Spleen (tissue), 11 donors: ENCODE results near the gene CHST15. TPM values are rescaled to one million over a fixed set of nuclear protein-coding genes. Genes with fewer than 3 reads are reported as not detected.

Source experiments
- DNase-seq: peaks from one replicate; pipeline ENCODE4 v3.0.0-alpha.2; 2020
- H3K27ac ChIP-seq, 8 donors: fragments of 200-600 bp; sonication (generic) in 7 of 8; 1 replicate in 4 of 8; 2 replicates in 4 of 8; pipeline versions ENCODE4 v1.5.0 to v1.8.0; 2016 to 2021; ENCODE audit warnings: inconsistent platforms in 4 of 8, mild to moderate bottlenecking in 4 of 8, moderate library complexity in 1 of 8
- H3K27me3 ChIP-seq, 7 donors: fragments of 200-600 bp; sonication (generic) in 6 of 7; replicated peaks in 1 of 7; 1 replicate in 4 of 7; 2 replicates in 3 of 7; pipeline versions ENCODE4 v1.5.0 to v1.8.0; 2016 to 2021; ENCODE audit warnings: inconsistent platforms in 3 of 7, mild to moderate bottlenecking in 1 of 7
- H3K36me3 ChIP-seq, 6 donors: fragments of 200-600 bp; sonication (generic) in 5 of 6; 1 replicate in 4 of 6; 2 replicates in 2 of 6; pipeline versions ENCODE4 v1.5.0 to v1.8.0; 2016 to 2021; ENCODE audit warnings: inconsistent platforms in 2 of 6
- H3K4me1 ChIP-seq, 6 donors: fragments of 200-600 bp; sonication (generic) in 5 of 6; 1 replicate in 3 of 6; 2 replicates in 3 of 6; pipeline versions ENCODE4 v1.5.0 to v1.8.0; 2016 to 2021; ENCODE audit warnings: inconsistent platforms in 3 of 6
- H3K4me3 ChIP-seq, 8 donors: fragments of 200-600 bp; sonication (generic) in 7 of 8; 1 replicate in 4 of 8; 2 replicates in 4 of 8; pipeline versions ENCODE4 v1.5.0 to v1.8.0; 2016 to 2021; ENCODE audit warnings: inconsistent platforms in 4 of 8, mild to moderate bottlenecking in 4 of 8, moderate library complexity in 2 of 8
- H3K9me3 ChIP-seq, 8 donors: fragments of 200-600 bp; sonication (generic) in 7 of 8; 1 replicate in 4 of 8; 2 replicates in 4 of 8; pipeline versions ENCODE4 v1.5.0 to v1.8.0; 2016 to 2021; ENCODE audit warnings: inconsistent platforms in 4 of 8
- POLR2A ChIP-seq, 3 donors: fragments of 450-650 bp; IDR thresholded peaks; one replicate each; pipeline ENCODE4 v1.5.1; 2017; ENCODE audit warnings: antibody characterized with exemption in 3 of 3, mild to moderate bottlenecking in 1 of 3
- POLR2AphosphoS5 ChIP-seq, 3 donors: sonication (generic); formaldehyde crosslinking; IDR thresholded peaks; one replicate each; pipeline ENCODE4 v1.5.1; 2017; ENCODE audit warnings: antibody characterized with exemption in 3 of 3
- WGBS, 5 donors: extraction: QIAGEN DNeasy Blood & Tissue Kit in 3 of 5; methylation state at CpG; one replicate each; pipeline versions ENCODE4 v1.1.5 to v1.1.7; 2013 to 2018; 5-methylcytosine and 5-hydroxymethylcytosine counted together
- intact Hi-C: fragments of 100-400 bp; cut with DNase I; formaldehyde crosslinking; loops from one replicate; pipeline ENCODE4 v1.15.0; 2023; ENCODE audit warnings: low total_unique reads
- polyA plus RNA-seq, 3 donors: library from polyadenylated mRNA; stranded (reverse); fragments of 200-250 nt; gene quantifications; one replicate each; pipeline ENCODE4 v1.2.1, GENCODE V29; 2013
- total RNA-seq, 7 donors: library from RNA; depleted of rRNA in 3 of 7; stranded (reverse); fragments of >200 nt in 3 of 7; fragmentation: NEBNext Ultra II Directional in 4 of 7; extraction: Animal tissue kit (Norgen Biotek cat#: 25700) in 4 of 7; gene quantifications; one replicate each; pipeline versions ENCODE4 v1.1.0 to v1.2.1, GENCODE V29; 2016 to 2021
- TF ChIP-seq, protein P1 (sequence below), 11 experiments: fragments of 200-600 bp in 7 of 11; fragments of 450-650 bp in 4 of 11; sonication (generic) in 4 of 11; IDR thresholded peaks in 8 of 11; conservative IDR thresholded peaks in 3 of 11; 1 replicate in 7 of 11; 2 replicates in 4 of 11; pipeline versions ENCODE4 v1.4.0 to v1.8.0; 2016 to 2021; ENCODE audit warnings: antibody characterized with exemption in 11 of 11, inconsistent platforms in 4 of 11, mild to moderate bottlenecking in 1 of 11
- donor health status: healthy with polysubstance abuse.
- donor health status: DM: no; HTN: no; CAD: no; lungs with moderate emphysema.
- donor health status: DM: no; HTN: no; CAD: no.
- donor health status: Bipolar disorder and iron deficiency.
- donor health status: healthy.
- donor health status: DM: no; HTN: no; CAD: no.
- donor health status: DM: yes; HTN: yes; CAD: no.

CHST15 gene
- total and polyA plus RNA-seq, 10 donors = 6.1 to 133 (median 102) TPM

DNA sequence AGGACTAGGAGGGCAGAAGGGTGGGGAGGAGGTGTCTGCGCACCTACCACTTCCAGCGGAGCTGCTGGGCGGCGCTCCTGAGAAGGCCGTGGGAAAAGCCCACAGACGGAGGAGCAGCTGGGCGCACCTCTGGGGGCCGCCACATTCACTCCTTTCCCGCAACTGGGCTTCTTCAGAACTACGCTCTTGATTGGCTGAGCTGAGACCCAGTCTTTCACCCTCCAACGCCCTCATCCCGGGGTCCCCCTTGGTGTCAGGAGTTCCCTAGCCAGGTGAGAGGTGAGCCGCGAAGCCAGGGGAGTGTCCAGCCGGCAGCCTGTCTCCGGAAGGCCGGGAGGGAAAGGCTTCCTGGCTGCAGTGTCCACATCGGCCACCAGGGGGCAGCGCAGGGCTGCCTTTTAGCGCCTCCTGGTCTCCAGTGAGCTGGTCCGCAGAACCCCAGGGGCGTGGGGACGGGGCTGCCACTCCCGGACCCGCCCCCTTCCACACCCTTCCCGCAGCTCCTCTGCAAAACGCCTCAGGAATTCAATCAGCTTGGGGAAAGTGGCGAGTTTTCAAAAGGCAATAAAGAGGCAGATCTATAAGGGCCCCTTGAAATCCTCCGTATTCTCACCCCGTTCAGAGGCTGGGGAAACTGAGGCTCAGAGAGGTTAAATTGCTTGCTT, 98.8 kb downstream of the CHST15 start:
- Histone ChIP-seq H3K27me3 (peaks cover 0 to 66% (median 44%) of the 10 kb centered on the region in 7 donors), H3K4me1 (peaks cover 15 to 63% (median 39%) of the 10 kb centered on the region in 6 donors), H3K9me3 (no peaks in the 10 kb centered on the region), H3K36me3 (no peaks in the 10 kb centered on the region), H3K4me3 (peak overlapping the region in 6 of 8 donors; percentile 3 to 59 (median 23)), H3K27ac (peak overlapping the region in 4 of 8 donors; percentile 80 to 94 (median 92))
- intact Hi-C loops = loop anchor here (2.0 to 5.0 kb wide), 2 partner anchors 268 to 396 kb away; no protein-coding TSS in a partner anchor
- TF ChIP-seq, protein P1, sequence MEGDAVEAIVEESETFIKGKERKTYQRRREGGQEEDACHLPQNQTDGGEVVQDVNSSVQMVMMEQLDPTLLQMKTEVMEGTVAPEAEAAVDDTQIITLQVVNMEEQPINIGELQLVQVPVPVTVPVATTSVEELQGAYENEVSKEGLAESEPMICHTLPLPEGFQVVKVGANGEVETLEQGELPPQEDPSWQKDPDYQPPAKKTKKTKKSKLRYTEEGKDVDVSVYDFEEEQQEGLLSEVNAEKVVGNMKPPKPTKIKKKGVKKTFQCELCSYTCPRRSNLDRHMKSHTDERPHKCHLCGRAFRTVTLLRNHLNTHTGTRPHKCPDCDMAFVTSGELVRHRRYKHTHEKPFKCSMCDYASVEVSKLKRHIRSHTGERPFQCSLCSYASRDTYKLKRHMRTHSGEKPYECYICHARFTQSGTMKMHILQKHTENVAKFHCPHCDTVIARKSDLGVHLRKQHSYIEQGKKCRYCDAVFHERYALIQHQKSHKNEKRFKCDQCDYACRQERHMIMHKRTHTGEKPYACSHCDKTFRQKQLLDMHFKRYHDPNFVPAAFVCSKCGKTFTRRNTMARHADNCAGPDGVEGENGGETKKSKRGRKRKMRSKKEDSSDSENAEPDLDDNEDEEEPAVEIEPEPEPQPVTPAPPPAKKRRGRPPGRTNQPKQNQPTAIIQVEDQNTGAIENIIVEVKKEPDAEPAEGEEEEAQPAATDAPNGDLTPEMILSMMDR (IDR thresholded peaks at IDR 0.05 in 8 of 11, conservative IDR thresholded peaks at IDR 0.05 in 3 of 11) = peak; percentile 98 to 100 (median 99)
- TF ChIP-seq POLR2A (IDR thresholded peaks at IDR 0.05) = no peak
- TF ChIP-seq POLR2AphosphoS5 (IDR thresholded peaks at IDR 0.05) = peak; percentile 73 to 89 (median 73)
- 2 to 4% (median 4%) methylated on average over 17 to 30 of the region's 30 CpGs for WGBS, 5 donors
- peak; percentile 97 for DNase-seq

GRCh38 chr10:123993534-123994416, 99.6 kb downstream of the CHST15 start:
- intact Hi-C loops = loop anchor here (2.0 to 5.0 kb wide), 2 partner anchors 269 to 397 kb away; no protein-coding TSS in a partner anchor
- H3K4me3 ChIP-seq = peak overlapping the region in 1 of 8 donors; percentile 59
- WGBS, 5 donors = 65 to 74% (median 70%) methylated on average over 17 of the region's 17 CpGs

GRCh38 chr10:123991611-123992570, 101.5 kb downstream of the CHST15 start:
- peak overlapping the region in 2 of 8 donors; percentile 19 to 38 for H3K4me3 ChIP-seq
- H3K27ac ChIP-seq = no peak overlapping the region
- peaks cover 0 to 90% (median 44%) of the 10 kb centered on the region in 7 donors for H3K27me3 ChIP-seq
- no peak for DNase-seq
- WGBS, 5 donors = 16 to 38% (median 22%) methylated on average over 68 to 92 of the region's 92 CpGs
- TF ChIP-seq, protein P1 (IDR thresholded peaks at IDR 0.05 in 8 of 11, conservative IDR thresholded peaks at IDR 0.05 in 3 of 11) = peak in 1 of 11 experiments; percentile 11
- no peak for TF ChIP-seq POLR2A (IDR thresholded peaks at IDR 0.05)
- peak in 1 of 3 donors; percentile 23 for TF ChIP-seq POLR2AphosphoS5 (IDR thresholded peaks at IDR 0.05)
- H3K9me3 ChIP-seq = peaks cover 0 to 1% (median 0%) of the 10 kb centered on the region in 8 donors
- intact Hi-C loops = loop anchor here (5.0 kb wide), 1 partner anchor 270 kb away; no protein-coding TSS in a partner anchor
- no peaks in the 10 kb centered on the region for H3K36me3 ChIP-seq
- H3K4me1 ChIP-seq = peaks cover 15 to 38% (median 30%) of the 10 kb centered on the region in 6 donors

More at GRCh38 chr10:123993534-123994416, 99.6 kb downstream of the CHST15 start:
- Histone ChIP-seq H3K4me1 (peaks cover 15 to 56% (median 39%) of the 10 kb centered on the region in 6 donors), H3K27ac (no peak overlapping the region), H3K27me3 (peaks cover 0 to 73% (median 44%) of the 10 kb centered on the region in 7 donors), H3K9me3 (no peaks in the 10 kb centered on the region), H3K36me3 (no peaks in the 10 kb centered on the region)
- TF ChIP-seq, protein P1 (IDR thresholded peaks at IDR 0.05 in 8 of 11, conservative IDR thresholded peaks at IDR 0.05 in 3 of 11) = no peak
- no peak for TF ChIP-seq POLR2AphosphoS5 (IDR thresholded peaks at IDR 0.05)
- no peak for TF ChIP-seq POLR2A (IDR thresholded peaks at IDR 0.05)
- DNase-seq = no peak
